Measurements from ENCODE around the gene STC2.

DNA sequence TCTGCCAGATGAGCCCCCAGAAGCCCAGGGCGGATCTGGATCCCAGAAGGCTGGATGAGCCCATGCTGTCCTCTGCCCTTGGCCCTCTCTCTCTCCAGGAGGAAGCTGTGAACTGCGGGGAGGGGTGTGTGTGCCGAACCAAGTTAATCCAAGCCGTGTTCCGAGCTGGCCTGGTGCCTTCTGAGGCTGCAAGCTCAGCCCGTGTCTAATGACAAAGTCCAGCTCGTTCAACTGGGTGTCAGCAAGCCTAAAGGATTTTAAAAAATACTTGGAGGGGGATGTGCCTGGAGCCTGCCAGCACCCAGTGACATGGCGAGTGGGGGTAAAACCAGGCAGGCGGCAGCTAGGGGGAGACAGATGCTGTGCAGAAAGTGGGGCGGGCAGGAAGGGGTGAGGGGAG is 8.0 kb downstream of the STC2 start:
- no peak for TF ChIP-seq POLR2AphosphoS5 (IDR thresholded peaks at IDR 0.05; ENCODE audit: borderline replicate concordance, low read depth, low read length)
- TF ChIP-seq EZH2 (IDR thresholded peaks at IDR 0.05) = no peak
